K562 (cell line): ENCODE results near the gene PCCB. TPM values are rescaled to one million over a fixed set of nuclear protein-coding genes. Genes with fewer than 3 reads are reported as not detected.

Experiments
- ATAC-seq: fragments of 200-7000 bp; cut with Tn5 transposase; 3 replicates; pipeline ENCODE4 v1.9.1; 2020; ENCODE audit warnings: moderate library complexity
- BruUV-seq: library from RNA; stranded (reverse); fragments of 400-500 nt; replicated peaks from 2 replicates; lab custom pipeline; 2021; lab: Mats Ljungman, UMichigan
- CTCF ChIA-PET: fragments of 300-600 bp; formaldehyde crosslinking; extraction: SDS; loops from one replicate; lab custom pipeline; 2021; ENCODE audit warnings: low intra/inter-chr PET ratio; lab: Yijun Ruan, JAX
- POLR2A ChIA-PET: fragments of 300-600, 350-650 bp; sonication (Branson Sonifier 250); formaldehyde crosslinking; extraction: SDS; loops from one replicate; lab custom pipeline; 2021; ENCODE audit warnings: antibody characterized with exemption, inconsistent platforms; lab: Yijun Ruan, JAX
- DNase-seq, 4 experiments: peaks; one replicate each; pipeline versions ENCODE4 v3.0.0 to v3.0.0-alpha.2; 2011 to 2018; ENCODE audit warnings: low spot score in 3 of 4, mixed read lengths in 3 of 4; ENCODE audit errors: extremely low read depth in 1 of 4
- FAIRE-seq: peaks from 2 replicates; lab custom pipeline; 2011; peaks lifted over from hg19 to GRCh38; lab: Jason Lieb, UNC
- H2AFZ ChIP-seq: 2 replicates; pipeline ENCODE4 v1.6.0; 2011; ENCODE audit warnings: low read depth, low read length, control low read depth, inconsistent platforms
- H3K27ac ChIP-seq: fragments of 200-600 bp; 3 replicates; pipeline ENCODE4 v1.8.0; 2011; ENCODE audit warnings: low read depth, mild to moderate bottlenecking, control low read depth, inconsistent platforms, low read length, moderate library complexity, mixed read lengths; ENCODE audit errors: extremely low read depth
- H3K27me3 ChIP-seq, 2 experiments: fragments of 300-600 bp in 1 of 2; 2 replicates in 1 of 2; 3 replicates in 1 of 2; pipeline versions ENCODE4 v1.6.0 to v1.8.0; 2011; ENCODE audit warnings: inconsistent platforms in 2 of 2, low read length in 2 of 2, mild to moderate bottlenecking in 1 of 2, mixed read lengths in 1 of 2, moderate library complexity in 1 of 2; ENCODE audit not compliant: control insufficient read depth in 2 of 2, insufficient read depth in 2 of 2
- H3K36me3 ChIP-seq: fragments of 300-600 bp; 3 replicates; pipeline ENCODE4 v1.8.0; 2011; ENCODE audit warnings: mild to moderate bottlenecking, low read length, inconsistent platforms; ENCODE audit not compliant: control insufficient read depth, insufficient read depth
- H3K4me1 ChIP-seq, 2 experiments: fragments of 200-600 bp in 1 of 2; replicated peaks in 1 of 2; 2 replicates in 1 of 2; 3 replicates in 1 of 2; pipeline versions ENCODE4 v1.5.1 to v1.8.0; 2011; ENCODE audit warnings: inconsistent platforms in 2 of 2, low read length in 2 of 2, mild to moderate bottlenecking in 1 of 2, mixed read lengths in 1 of 2, moderate library complexity in 1 of 2; ENCODE audit not compliant: control insufficient read depth in 2 of 2, insufficient read depth in 2 of 2
- H3K4me2 ChIP-seq: 2 replicates; pipeline ENCODE4 v1.6.1; 2011; ENCODE audit warnings: low read length, control low read depth, inconsistent platforms, mixed read lengths; ENCODE audit not compliant: insufficient read depth
- H3K4me3 ChIP-seq: fragments of 200-600 bp; sonication (generic), shearing (Covaris generic); 2 replicates; pipeline ENCODE4 v1.5.1; 2016; ENCODE audit warnings: control low read depth, inconsistent platforms
- H3K79me2 ChIP-seq: fragments of 200-600 bp; 3 replicates; pipeline ENCODE4 v1.8.0; 2011; ENCODE audit warnings: low read length, inconsistent platforms; ENCODE audit not compliant: control insufficient read depth, insufficient read depth
- H3K9ac ChIP-seq, 2 experiments: 2 replicates each; pipeline versions ENCODE4 v1.6.0 to v1.6.1; 2011; ENCODE audit warnings: low read depth in 2 of 2, low read length in 2 of 2, control low read depth in 1 of 2, inconsistent platforms in 1 of 2, mild to moderate bottlenecking in 1 of 2, mixed read lengths in 1 of 2; ENCODE audit not compliant: insufficient read depth in 1 of 2
- H3K9me1 ChIP-seq: one replicate; pipeline ENCODE4 v1.6.0; 2011; ENCODE audit warnings: inconsistent platforms, mild to moderate bottlenecking, low read length, moderate library complexity; ENCODE audit not compliant: control insufficient read depth, insufficient read depth
- H3K9me3 ChIP-seq: replicated peaks from 2 replicates; pipeline ENCODE4 v1.5.1; 2011; ENCODE audit warnings: low read depth, low read length, inconsistent platforms; ENCODE audit not compliant: control insufficient read depth, insufficient read depth
- H4K20me1 ChIP-seq: replicated peaks from 2 replicates; pipeline ENCODE4 v1.6.1; 2011; ENCODE audit warnings: low read length, inconsistent platforms, mixed read lengths; ENCODE audit not compliant: control insufficient read depth, insufficient read depth
- FOXP1 ChIP-seq: sonication (generic); formaldehyde crosslinking; IDR thresholded peaks from 2 replicates; pipeline ENCODE4 v1.8.0; 2022; ENCODE audit warnings: mild to moderate bottlenecking, missing genetic modification reagents
- ILF3 ChIP-seq: fragments of 450-650 bp; IDR thresholded peaks from 2 replicates; pipeline ENCODE4 v1.6.1; 2018; ENCODE audit warnings: antibody characterized with exemption, mild to moderate bottlenecking, moderate library complexity, borderline replicate concordance
- KAT8 ChIP-seq: fragments of 450-650 bp; IDR thresholded peaks from 2 replicates; pipeline ENCODE4 v1.6.1; 2016; ENCODE audit warnings: low read depth, mild to moderate bottlenecking
- KDM5B ChIP-seq: fragments of 200-600 bp; sonication (generic); IDR thresholded peaks from 2 replicates; pipeline ENCODE4 v1.6.1; 2012; ENCODE audit warnings: low read depth, mild to moderate bottlenecking, moderate library complexity, low read length, control low read depth, inconsistent platforms; ENCODE audit not compliant: insufficient replicate concordance
- MAFF ChIP-seq: IDR thresholded peaks from 2 replicates; pipeline ENCODE4 v1.6.1; 2012; ENCODE audit warnings: low read length, improper control_type of control experiment
- MIER1 ChIP-seq: fragments of 450-650 bp; IDR thresholded peaks from 2 replicates; pipeline ENCODE4 v1.6.1; 2016; ENCODE audit warnings: antibody characterized with exemption, mild to moderate bottlenecking, low read depth
- NR4A1 ChIP-seq, 2 experiments: fragments of 250-450 bp in 1 of 2; fragments of 450-650 bp in 1 of 2; sonication (Bioruptor Pico) in 1 of 2; IDR thresholded peaks; 2 replicates each; pipeline versions ENCODE4 v1.4.0 to v1.6.1; 2016 to 2020; ENCODE audit warnings: mild to moderate bottlenecking in 2 of 2, missing compliant biosample characterization in 1 of 2, missing genetic modification characterization in 1 of 2, moderate library complexity in 1 of 2
- PTBP1 ChIP-seq: fragments of 200-400 bp; formaldehyde crosslinking; IDR thresholded peaks from 2 replicates; pipeline ENCODE4 v1.6.1; 2017; ENCODE audit warnings: low read depth, low read length
- SFPQ ChIP-seq: fragments of 200-400 bp; formaldehyde crosslinking; IDR thresholded peaks from 2 replicates; pipeline ENCODE4 v1.6.1; 2017; ENCODE audit warnings: mild to moderate bottlenecking, low read depth, low read length, moderate library complexity
- THAP12 ChIP-seq: fragments of 250-450 bp; sonication (Bioruptor Pico); IDR thresholded peaks from 2 replicates; pipeline ENCODE4 v1.9.0; 2021; ENCODE audit warnings: mild to moderate bottlenecking, inconsistent platforms
- USF2 ChIP-seq: sonication (generic); formaldehyde crosslinking; IDR thresholded peaks from 2 replicates; pipeline ENCODE4 v1.5.0; 2020; ENCODE audit warnings: missing genetic modification reagents
- ZFP36 ChIP-seq: fragments of 150-350 bp; IDR thresholded peaks from 2 replicates; pipeline ENCODE4 v1.6.1; 2018; ENCODE audit warnings: low read length, low read depth; ENCODE audit not compliant: partially characterized antibody
- ZFPM2 ChIP-seq: fragments of 250-450 bp; sonication (Bioruptor Pico); IDR thresholded peaks from 2 replicates; pipeline ENCODE4 v1.5.1; 2022; ENCODE audit warnings: mild to moderate bottlenecking
- ZNF436 ChIP-seq: fragments of 250-450, 450-650 bp; sonication (Bioruptor Pico); formaldehyde crosslinking; IDR thresholded peaks from 2 replicates; pipeline ENCODE4 v1.7.0; 2020; ENCODE audit warnings: mild to moderate bottlenecking
- ZNF507 ChIP-seq: conservative IDR thresholded peaks from 2 replicates; pipeline ENCODE4 v1.6.1; 2017; ENCODE audit warnings: missing genetic modification characterization, missing compliant biosample characterization
- ZNF707 ChIP-seq: fragments of 250-450 bp; sonication (Bioruptor Pico); conservative IDR thresholded peaks from 2 replicates; pipeline ENCODE4 v1.8.0; 2022; ENCODE audit warnings: inconsistent platforms, mild to moderate bottlenecking, moderate library complexity
- WGBS: fragments of 100-300 bp; shearing (Covaris generic); methylation state at CpG from one replicate; pipeline ENCODE4 v1.1.6; 2016; ENCODE audit warnings: low coverage, mixed read lengths; ENCODE audit not compliant: insufficient coverage; ENCODE audit errors: missing lambda C conversion rate; 5-methylcytosine and 5-hydroxymethylcytosine counted together
- in situ Hi-C: fragments of 300-500 bp; cut with MboI; formaldehyde crosslinking; loops from 4 replicates; pipeline ENCODE4 v1.15.0; 2018; ENCODE audit warnings: inconsistent platforms, mixed read lengths
- intact Hi-C: fragments of 100-400 bp; cut with micrococcal nuclease; formaldehyde crosslinking; loops from 2 replicates; pipeline ENCODE4 v1.14.2; 2022
- polyA plus RNA-seq, 8 experiments: library from polyadenylated mRNA; depleted of rRNA in 4 of 8; stranded (reverse) in 5 of 8; unstranded in 3 of 8; fragments of >200 nt; fragmentation: Nextera tagmentation in 2 of 8; fragmentation: Illumina TruSeq in 1 of 8; extraction: Ambion mirVana in 2 of 8; extraction: Trizol in 1 of 8; gene quantifications; 2 replicates each; pipeline versions ENCODE4 v1.2.1 to v1.2.3, GENCODE V29; 2011 to 2014; ENCODE audit warnings: inconsistent platforms in 1 of 8, missing spikeins in 1 of 8
- total RNA-seq, 7 experiments: library from RNA; depleted of rRNA in 6 of 7; stranded (reverse); fragments of >200 nt in 6 of 7; fragmentation: Illumina TruSeq in 2 of 7; extraction: Trizol in 2 of 7; gene quantifications; 2 replicates each; pipeline versions ENCODE4 v1.2.1 to v1.2.3, GENCODE V29; 2011 to 2021; ENCODE audit warnings: low replicate concordance in 1 of 7

Gene PCCB
- total and polyA plus RNA-seq, 9 of the 15 experiments (the other 6 are each of a cell fraction or from before 2014, with no cell fraction given) = 69.5 to 173 (median 92.8) TPM

- 83% methylated on average over 2 of the region's 2 CpGs for WGBS
- H3K9me1 ChIP-seq = no peaks in the 10 kb centered on the region
- H4K20me1 ChIP-seq = no peaks in the 10 kb centered on the region
- H3K79me2 ChIP-seq = no peaks in the 10 kb centered on the region
- H3K4me3 ChIP-seq = no peak overlapping the region
- H3K36me3 ChIP-seq = peaks cover 58% of the 10 kb centered on the region
- H3K4me1 ChIP-seq = no peaks in the 10 kb centered on the region
- TF ChIP-seq ILF3 (no peak), USF2 (CRISPR knock-in tag) (no peak), ZFPM2 (CRISPR knock-in tag) (no peak), NR4A1 (CRISPR knock-in tag; IDR thresholded peaks at IDR 0.05) (no peak), NR4A1 (tag; IDR thresholded peaks at IDR 0.05) (no peak), SFPQ (no peak), ZNF707 (no peak), ZNF507 (tag) (no peak), THAP12 (CRISPR knock-in tag) (no peak), ZNF436 (CRISPR knock-in tag) (no peak), FOXP1 (no peak), KAT8 (no peak), PTBP1 (no peak), ZFP36 (no peak), KDM5B (no peak), MAFF (no peak), MIER1 (no peak)
- H3K4me2 ChIP-seq = no peak overlapping the region
- H3K27ac ChIP-seq = no peak overlapping the region
- in situ Hi-C loops (no loop called here), intact Hi-C loops (no loop called here)
- POLR2A ChIA-PET = interaction anchor here (0.7 kb wide), 1 partner anchor 1237 kb away, joined by 4 read pairs; no protein-coding TSS in a partner anchor
- H3K9ac ChIP-seq = no peak overlapping the region
- H3K27me3 ChIP-seq = no peaks in the 10 kb centered on the region
- H3K9me3 ChIP-seq = no peaks in the 10 kb centered on the region
- ATAC-seq = no peak
- no TSS peak for BruUV-seq
- H2AFZ ChIP-seq = no peak overlapping the region
- DNase-seq = no peak
- no peak for FAIRE-seq
- CTCF ChIA-PET = no interaction called here
Observed at GRCh38 chr3:136300444-136300843, 50.3 kb downstream of the PCCB start.
